Nephron (organoid): ENCODE measurements around the gene PARD6B.
"Not testable (repeated sequence)": the region's sequence is repeated elsewhere in the genome, so short reads cannot be mapped to it uniquely, and the experiment has no call there.

Experiments
- H3K27ac Mint-ChIP-seq, 3 experiments: 2 replicates each; pipeline ENCODE4 v1.8.0; 2020; ENCODE audit warnings: mixed read lengths in 3 of 3, mild to moderate bottlenecking in 2 of 3, moderate library complexity in 1 of 3
- H3K27me3 Mint-ChIP-seq: 2 replicates; pipeline ENCODE4 v1.8.0; 2021; ENCODE audit warnings: low read depth, mild to moderate bottlenecking, moderate library complexity, mixed read lengths
- H3K36me3 Mint-ChIP-seq: 2 replicates; pipeline ENCODE4 v1.8.0; 2020; ENCODE audit warnings: low read depth, mixed read lengths
- H3K4me1 Mint-ChIP-seq: 2 replicates; pipeline ENCODE4 v1.8.0; 2020; ENCODE audit warnings: mixed read lengths
- H3K4me3 Mint-ChIP-seq, 3 experiments: 2 replicates each; pipeline ENCODE4 v1.8.0; 2020; ENCODE audit warnings: mild to moderate bottlenecking in 3 of 3, mixed read lengths in 3 of 3, moderate library complexity in 2 of 3
- H3K9me3 Mint-ChIP-seq: 2 replicates; pipeline ENCODE4 v1.8.0; 2020; ENCODE audit warnings: mixed read lengths
- CTCF ChIP-seq, 3 experiments: fragments of 200-600 bp; sonication (generic); IDR thresholded peaks; one replicate each; pipeline ENCODE4 v1.5.0; 2021; ENCODE audit warnings: antibody characterized with exemption in 3 of 3; ENCODE audit not compliant: unreplicated experiment in 3 of 3

The PARD6B gene

GRCh38 chr20:50711113-50711825, 20.1 kb upstream of the PARD6B start:
- Mint-ChIP-seq H3K4me1 (peaks cover 38% of the 10 kb centered on the region), H3K27ac (peak overlapping the region in 1 of 3 experiments; percentile 18), H3K36me3 (no peaks in the 10 kb centered on the region), H3K9me3 (no peaks in the 10 kb centered on the region), H3K27me3 (peaks cover 3% of the 10 kb centered on the region), H3K4me3 (no peak overlapping the region)
- TF ChIP-seq CTCF (IDR thresholded peaks at IDR 0.05; ENCODE audit: unreplicated experiment in 3 of 3), result no peak

DNA sequence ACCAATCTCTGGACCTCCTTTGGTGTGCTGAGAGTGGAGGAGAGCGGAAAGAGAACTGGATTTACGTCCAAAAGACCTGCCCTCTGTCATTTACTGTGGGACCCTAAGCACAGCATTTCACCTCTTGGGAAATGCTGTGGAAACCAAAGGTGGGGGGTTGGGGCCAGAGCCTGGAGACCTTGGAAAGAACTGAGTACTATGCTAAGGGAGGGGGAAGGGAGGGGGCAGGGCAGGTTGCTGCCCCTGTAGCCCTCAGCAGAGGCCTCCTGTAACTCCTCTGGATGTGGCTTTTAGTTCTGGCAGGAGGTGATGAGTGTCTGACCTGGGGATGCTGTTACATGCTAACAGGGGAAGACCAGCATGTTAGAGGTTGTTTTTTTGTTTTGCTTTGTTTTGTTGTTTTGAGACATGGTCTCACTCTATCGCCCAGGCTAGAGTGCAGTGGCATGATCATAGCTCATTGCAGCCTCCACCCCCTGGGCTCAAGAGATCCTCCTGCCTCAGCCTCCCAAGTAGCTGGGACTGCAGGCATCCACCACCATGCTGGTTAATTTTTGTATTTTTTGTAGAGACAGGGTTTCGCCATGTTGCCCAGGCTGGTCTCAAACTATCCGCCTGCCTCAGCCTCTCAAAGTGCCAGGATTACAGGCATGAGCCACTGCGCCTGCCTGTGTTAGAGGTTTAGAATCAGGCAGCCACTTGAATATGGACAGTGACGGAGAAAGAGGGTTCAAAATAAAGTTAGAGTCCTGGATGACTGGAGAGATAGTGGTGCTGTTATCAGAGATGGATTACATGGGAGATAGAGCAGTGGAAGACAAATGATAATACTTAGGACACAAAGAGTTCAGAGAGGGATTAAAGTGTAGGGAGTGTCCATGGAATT, 18.4 kb upstream of the PARD6B start:
- peaks cover 35% of the 10 kb centered on the region for H3K4me1 Mint-ChIP-seq
- peaks cover 3% of the 10 kb centered on the region for H3K27me3 Mint-ChIP-seq
- H3K4me3 Mint-ChIP-seq, result no peak overlapping the region
- TF ChIP-seq CTCF (IDR thresholded peaks at IDR 0.05; ENCODE audit: unreplicated experiment in 3 of 3), result no peak
- H3K27ac Mint-ChIP-seq, result peak overlapping the region in 1 of 3 experiments; percentile 35
- no peaks in the 10 kb centered on the region for H3K9me3 Mint-ChIP-seq
- no peaks in the 10 kb centered on the region for H3K36me3 Mint-ChIP-seq

- peaks cover 3% of the 10 kb centered on the region for H3K27me3 Mint-ChIP-seq
- TF ChIP-seq CTCF (IDR thresholded peaks at IDR 0.05; ENCODE audit: unreplicated experiment in 3 of 3), result peak; percentile 30 to 47 (median 45)
- H3K36me3 Mint-ChIP-seq, result no peaks in the 10 kb centered on the region
- no peak overlapping the region for H3K4me3 Mint-ChIP-seq
- peaks cover 42% of the 10 kb centered on the region for H3K4me1 Mint-ChIP-seq
- peak overlapping the region in 2 of 3 experiments; percentile 13 to 35 for H3K27ac Mint-ChIP-seq
- no peaks in the 10 kb centered on the region for H3K9me3 Mint-ChIP-seq
Observed at GRCh38 chr20:50713657-50714101, 17.7 kb upstream of the PARD6B start.

GRCh38 chr20:50714426-50714825, 17.0 kb upstream of the PARD6B start:
- H3K4me1 Mint-ChIP-seq, result peaks cover 37% of the 10 kb centered on the region
- not testable (repeated sequence) for H3K27me3 Mint-ChIP-seq, H3K36me3 Mint-ChIP-seq, H3K9me3 Mint-ChIP-seq, H3K27ac Mint-ChIP-seq, H3K4me3 Mint-ChIP-seq

DNA sequence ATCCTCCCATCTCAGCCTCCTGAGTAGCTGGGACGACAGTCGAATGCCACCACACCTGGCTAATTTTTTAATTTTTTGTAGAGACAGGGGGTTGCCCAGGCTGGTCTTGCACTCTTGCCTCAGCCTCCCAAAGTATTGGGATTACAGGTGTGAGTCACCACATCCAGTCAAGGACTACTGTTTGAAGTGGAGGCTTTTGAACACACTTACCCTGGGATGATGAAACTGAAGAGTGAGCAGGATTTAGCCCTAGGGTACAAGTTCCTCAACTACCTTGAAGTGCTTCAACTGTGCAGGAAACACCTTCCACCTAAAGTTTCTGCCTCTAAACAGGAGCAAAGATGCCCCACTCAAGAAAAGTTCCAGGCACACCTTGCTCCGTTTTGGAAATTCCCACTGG, 15.7 kb upstream of the PARD6B start:
- peaks cover 3% of the 10 kb centered on the region for H3K27me3 Mint-ChIP-seq
- no peak overlapping the region for H3K27ac Mint-ChIP-seq
- no peak for TF ChIP-seq CTCF (IDR thresholded peaks at IDR 0.05; ENCODE audit: unreplicated experiment in 3 of 3)
- H3K4me3 Mint-ChIP-seq, result no peak overlapping the region
- no peaks in the 10 kb centered on the region for H3K36me3 Mint-ChIP-seq
- H3K4me1 Mint-ChIP-seq, result peaks cover 38% of the 10 kb centered on the region
- no peaks in the 10 kb centered on the region for H3K9me3 Mint-ChIP-seq

DNA sequence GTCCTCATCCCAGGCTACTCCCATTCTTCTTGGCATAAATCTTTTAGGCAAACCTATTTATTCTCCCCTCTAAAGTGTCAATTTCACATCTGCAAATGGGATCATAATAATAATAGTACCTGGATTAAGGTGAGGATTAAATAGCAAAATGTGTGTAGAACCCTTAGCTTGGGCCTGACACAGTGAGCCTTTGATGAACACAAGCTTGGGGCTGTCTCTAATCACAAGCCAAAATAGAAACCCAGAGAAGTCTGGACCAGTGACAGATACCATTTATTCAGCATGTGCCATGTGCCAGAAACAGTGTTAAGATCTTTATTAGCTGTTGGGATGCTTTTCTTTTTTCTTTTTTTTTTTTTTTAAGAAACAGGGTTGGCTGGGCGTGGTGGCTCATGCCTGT, 14.9 kb upstream of the PARD6B start:
- Mint-ChIP-seq H3K9me3 (no peaks in the 10 kb centered on the region), H3K4me1 (peaks cover 30% of the 10 kb centered on the region), H3K36me3 (no peaks in the 10 kb centered on the region), H3K4me3 (no peak overlapping the region), H3K27me3 (peaks cover 3% of the 10 kb centered on the region), H3K27ac (no peak overlapping the region)
- no peak for TF ChIP-seq CTCF (IDR thresholded peaks at IDR 0.05; ENCODE audit: unreplicated experiment in 3 of 3)
